Osteocyte (in vitro differentiated cells): ENCODE measurements around the gene INPPL1. TPM values are rescaled to one million over a fixed set of nuclear protein-coding genes. Genes with fewer than 3 reads are reported as not detected.

Experiments
- DNase-seq: peaks from one replicate; pipeline ENCODE4 v3.0.0; 2021; ENCODE audit warnings: mixed read lengths; ENCODE audit not compliant: unreplicated experiment; ENCODE audit errors: extremely low spot score
- H3K27ac Mint-ChIP-seq: one replicate; pipeline ENCODE4 v1.8.0; 2021; ENCODE audit warnings: mild to moderate bottlenecking, mixed read lengths; ENCODE audit not compliant: unreplicated experiment
- H3K27me3 Mint-ChIP-seq: one replicate; pipeline ENCODE4 v1.8.0; 2021; ENCODE audit warnings: mixed read lengths; ENCODE audit not compliant: unreplicated experiment
- H3K36me3 Mint-ChIP-seq: one replicate; pipeline ENCODE4 v1.8.0; 2021; ENCODE audit warnings: mixed read lengths; ENCODE audit not compliant: unreplicated experiment
- H3K4me1 Mint-ChIP-seq: one replicate; pipeline ENCODE4 v1.8.0; 2021; ENCODE audit warnings: mixed read lengths; ENCODE audit not compliant: unreplicated experiment
- H3K4me3 Mint-ChIP-seq: one replicate; pipeline ENCODE4 v1.8.0; 2021; ENCODE audit warnings: mild to moderate bottlenecking, moderate library complexity, mixed read lengths; ENCODE audit not compliant: unreplicated experiment
- H3K9me3 Mint-ChIP-seq: one replicate; pipeline ENCODE4 v1.8.0; 2021; ENCODE audit warnings: mixed read lengths; ENCODE audit not compliant: unreplicated experiment
- total RNA-seq: library from RNA; stranded (reverse); gene quantifications from 2 replicates; pipeline ENCODE4 v1.2.1, GENCODE V29; 2021
- TF ChIP-seq, protein P1 (sequence below): fragments of 200-600 bp; sonication (generic); IDR thresholded peaks from 2 replicates; pipeline ENCODE4 v1.5.0; 2021; ENCODE audit warnings: antibody characterized with exemption, mild to moderate bottlenecking, moderate library complexity

INPPL1 gene
- total RNA-seq, 1 donor from 2014 or later, result 289 TPM

DNA sequence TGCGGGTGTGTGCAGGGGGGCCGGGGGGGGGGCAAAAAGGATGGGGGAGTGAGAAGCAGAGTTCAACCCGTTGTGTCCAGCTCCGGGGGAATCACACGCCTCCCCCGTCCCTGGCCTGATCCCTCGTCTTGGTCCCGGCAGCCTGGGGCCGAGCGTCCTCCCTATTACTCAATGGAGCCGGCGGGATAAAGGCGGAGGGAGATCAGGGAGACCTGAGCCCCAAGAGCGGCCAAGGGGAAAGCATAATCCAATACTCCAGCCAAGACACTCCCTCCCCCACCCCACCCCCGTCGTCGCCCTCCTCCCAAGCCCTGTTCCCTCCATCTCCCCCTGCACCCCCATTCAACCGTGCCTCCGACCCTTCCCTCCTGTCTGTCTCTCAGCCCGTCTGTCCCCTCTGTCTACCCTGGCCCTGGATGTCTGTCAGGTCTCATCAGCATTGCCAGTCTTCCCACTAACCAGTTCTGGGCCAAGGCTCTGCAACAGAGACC lies 16.8 kb downstream of the INPPL1 start:
- Mint-ChIP-seq H3K4me3 (no peak overlapping the region), H3K27ac (no peak overlapping the region), H3K36me3 (peaks cover 13% of the 10 kb centered on the region), H3K4me1 (peaks cover 32% of the 10 kb centered on the region), H3K9me3 (no peaks in the 10 kb centered on the region), H3K27me3 (peaks cover 27% of the 10 kb centered on the region)
- TF ChIP-seq, protein P1, sequence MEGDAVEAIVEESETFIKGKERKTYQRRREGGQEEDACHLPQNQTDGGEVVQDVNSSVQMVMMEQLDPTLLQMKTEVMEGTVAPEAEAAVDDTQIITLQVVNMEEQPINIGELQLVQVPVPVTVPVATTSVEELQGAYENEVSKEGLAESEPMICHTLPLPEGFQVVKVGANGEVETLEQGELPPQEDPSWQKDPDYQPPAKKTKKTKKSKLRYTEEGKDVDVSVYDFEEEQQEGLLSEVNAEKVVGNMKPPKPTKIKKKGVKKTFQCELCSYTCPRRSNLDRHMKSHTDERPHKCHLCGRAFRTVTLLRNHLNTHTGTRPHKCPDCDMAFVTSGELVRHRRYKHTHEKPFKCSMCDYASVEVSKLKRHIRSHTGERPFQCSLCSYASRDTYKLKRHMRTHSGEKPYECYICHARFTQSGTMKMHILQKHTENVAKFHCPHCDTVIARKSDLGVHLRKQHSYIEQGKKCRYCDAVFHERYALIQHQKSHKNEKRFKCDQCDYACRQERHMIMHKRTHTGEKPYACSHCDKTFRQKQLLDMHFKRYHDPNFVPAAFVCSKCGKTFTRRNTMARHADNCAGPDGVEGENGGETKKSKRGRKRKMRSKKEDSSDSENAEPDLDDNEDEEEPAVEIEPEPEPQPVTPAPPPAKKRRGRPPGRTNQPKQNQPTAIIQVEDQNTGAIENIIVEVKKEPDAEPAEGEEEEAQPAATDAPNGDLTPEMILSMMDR, result no peak
- DNase-seq, result no peak

DNA sequence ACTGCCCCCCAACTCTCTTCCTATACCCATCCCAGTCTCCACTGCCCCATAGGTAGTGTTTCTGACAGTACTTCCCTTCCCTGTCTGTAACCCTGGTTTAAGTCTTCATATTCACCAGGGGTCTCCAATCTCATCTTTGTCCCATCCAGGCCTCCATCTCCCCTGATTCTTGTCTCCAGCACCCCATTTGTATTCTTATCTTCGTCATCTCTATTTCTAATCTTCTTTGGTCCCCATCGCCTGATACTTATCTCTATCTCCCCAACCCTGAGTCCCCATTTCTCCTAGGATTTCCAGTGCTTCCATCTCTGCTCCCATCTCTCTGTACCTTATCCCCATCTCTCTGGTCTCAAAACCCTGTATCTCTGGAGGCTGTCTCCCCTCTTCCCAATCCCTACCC lies 17.6 kb downstream of the INPPL1 start:
- TF ChIP-seq, protein P1, result no peak
- Mint-ChIP-seq H3K36me3 (peaks cover 7% of the 10 kb centered on the region), H3K27me3 (peaks cover 27% of the 10 kb centered on the region), H3K9me3 (no peaks in the 10 kb centered on the region), H3K27ac (no peak overlapping the region), H3K4me3 (no peak overlapping the region), H3K4me1 (peaks cover 29% of the 10 kb centered on the region)
- no peak for DNase-seq

DNA sequence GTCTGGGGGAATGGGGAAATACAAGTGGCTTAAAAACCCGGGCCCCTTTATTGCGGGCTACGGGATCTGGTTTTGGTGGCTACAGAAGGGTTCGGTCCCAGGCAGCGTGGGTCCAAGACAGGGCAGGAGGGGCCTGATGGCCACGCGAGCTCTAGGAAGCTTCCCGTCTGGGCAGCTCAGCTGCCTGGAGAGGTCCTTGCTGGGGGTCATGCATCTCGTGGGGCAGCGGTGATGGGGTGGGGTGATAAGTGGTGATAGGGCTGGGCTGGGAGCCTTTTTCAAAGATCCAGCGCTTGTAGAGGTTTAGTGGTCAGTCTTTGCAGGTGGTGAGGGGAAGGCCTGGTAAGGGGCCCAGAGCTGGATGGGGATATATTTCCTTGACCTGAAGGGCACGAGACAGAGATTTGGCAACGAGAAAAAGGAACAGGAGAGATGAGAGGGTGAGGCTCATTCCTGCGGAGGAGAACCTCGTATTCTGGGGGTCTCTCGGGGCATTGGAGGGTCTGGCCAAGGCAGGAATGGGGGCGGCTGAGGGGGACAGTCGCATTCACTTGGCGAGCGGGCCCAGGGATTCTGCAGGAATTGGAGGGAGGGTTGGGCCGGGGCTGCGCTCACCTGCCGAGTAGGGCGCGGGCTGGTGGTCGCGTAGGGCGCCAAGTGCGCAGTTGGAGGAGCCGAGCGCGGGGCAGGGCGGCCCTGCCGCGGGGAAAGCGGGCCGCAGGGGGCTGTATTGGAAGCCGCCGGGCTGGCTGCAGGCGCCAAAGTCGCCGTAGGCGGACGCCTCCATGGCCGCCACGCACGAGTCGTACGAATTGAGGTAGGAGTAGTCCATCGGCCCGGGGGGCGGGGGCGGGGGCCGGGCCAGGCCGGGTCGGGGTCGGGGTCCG lies 18.8 kb downstream of the INPPL1 start:
- H3K27me3 Mint-ChIP-seq, result peaks cover 27% of the 10 kb centered on the region
- peaks cover 23% of the 10 kb centered on the region for H3K4me1 Mint-ChIP-seq
- H3K9me3 Mint-ChIP-seq, result no peaks in the 10 kb centered on the region
- H3K36me3 Mint-ChIP-seq, result peaks cover 7% of the 10 kb centered on the region
- peak overlapping the region; percentile 56 for H3K4me3 Mint-ChIP-seq
- TF ChIP-seq, protein P1, result no peak
- no peak overlapping the region for H3K27ac Mint-ChIP-seq
- no peak for DNase-seq

DNA sequence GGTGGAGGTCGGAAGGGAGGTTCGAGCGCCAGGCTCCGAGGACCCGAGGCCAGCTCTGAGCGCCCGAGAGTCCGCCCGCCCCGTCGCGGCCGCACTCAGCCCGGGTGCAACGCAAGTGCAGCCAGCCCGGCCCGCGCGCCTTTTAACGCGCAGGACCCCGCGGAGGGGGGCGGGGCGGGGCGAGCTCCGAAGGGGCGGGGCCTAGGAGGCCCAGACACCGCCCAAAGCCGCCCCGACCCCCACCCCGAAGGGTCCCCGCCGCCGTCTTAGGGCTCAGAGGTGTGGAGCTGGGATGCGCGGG lies 19.4 kb downstream of the INPPL1 start, which contains the start of gene PHOX2A:
TSS of gene PHOX2A (minus strand) at position 117 of the 301 bp plus-strand sequence. CDS start 172 bp downstream, outside the sequence.
- no peaks in the 10 kb centered on the region for H3K9me3 Mint-ChIP-seq
- peak within 1 kb of the TSS; percentile 56 for H3K4me3 Mint-ChIP-seq
- H3K36me3 Mint-ChIP-seq, result peaks cover 5% of the 10 kb centered on the region
- H3K27me3 Mint-ChIP-seq, result peaks cover 27% of the 10 kb centered on the region
- H3K4me1 Mint-ChIP-seq, result peaks cover 18% of the 10 kb centered on the region
- TF ChIP-seq, protein P1, result no peak
- no peak within 1 kb of the TSS for H3K27ac Mint-ChIP-seq
- no peak for DNase-seq
